Gastrocnemius medialis (tissue), 4 donors: ENCODE results near the gene RASIP1. TPM values are rescaled to one million over a fixed set of nuclear protein-coding genes. Genes with fewer than 3 reads are reported as not detected.

Source experiments
- ATAC-seq, 2 donors: fragments of 150-250 bp; one replicate each; pipeline ENCODE4 v1.9.1; 2016
- DNase-seq, 2 donors: peaks; one replicate each; pipeline ENCODE4 v3.0.0-alpha.2; 2019
- H3K27ac ChIP-seq, 4 donors: fragments of 200-600 bp; sonication (generic); 1 replicate in 1 of 4; 2 replicates in 3 of 4; pipeline ENCODE4 v1.5.1; 2016 to 2018; ENCODE audit warnings: mild to moderate bottlenecking in 2 of 4, moderate library complexity in 1 of 4
- H3K27me3 ChIP-seq, 3 donors: fragments of 200-600 bp; sonication (generic) in 2 of 3; 1 replicate in 1 of 3; 2 replicates in 2 of 3; pipeline versions ENCODE4 v1.5.1 to v1.6.0; 2016 to 2019; ENCODE audit warnings: mild to moderate bottlenecking in 1 of 3, moderate library complexity in 1 of 3
- H3K36me3 ChIP-seq, 2 donors: fragments of 200-600 bp; sonication (generic) in 1 of 2; one replicate each; pipeline ENCODE4 v1.5.1; 2017 to 2018
- H3K4me1 ChIP-seq, 2 donors: fragments of 200-600 bp; sonication (generic) in 1 of 2; one replicate each; pipeline ENCODE4 v1.5.1; 2016 to 2017; ENCODE audit warnings: mild to moderate bottlenecking in 2 of 2
- H3K4me3 ChIP-seq, 4 donors: fragments of 200-600 bp; sonication (generic) in 3 of 4; 1 replicate in 1 of 4; 2 replicates in 3 of 4; pipeline ENCODE4 v1.5.1; 2016 to 2019; ENCODE audit warnings: mild to moderate bottlenecking in 2 of 4
- H3K9me3 ChIP-seq, 3 donors: fragments of 200-600 bp; sonication (generic) in 2 of 3; 1 replicate in 1 of 3; 2 replicates in 2 of 3; pipeline ENCODE4 v1.5.1; 2016 to 2019
- CTCF ChIP-seq, 5 experiments: fragments of 450-650 bp in 3 of 5; fragments of 200-600 bp in 2 of 5; sonication (generic) in 2 of 5; IDR thresholded peaks in 4 of 5; conservative IDR thresholded peaks in 1 of 5; 1 replicate in 4 of 5; 2 replicates in 1 of 5; pipeline ENCODE4 v1.5.1; 2016 to 2019; ENCODE audit warnings: antibody characterized with exemption in 5 of 5, mild to moderate bottlenecking in 3 of 5, moderate library complexity in 3 of 5
- POLR2A ChIP-seq, 2 donors: fragments of 450-650 bp; IDR thresholded peaks; one replicate each; pipeline ENCODE4 v1.6.1; 2017; ENCODE audit warnings: antibody characterized with exemption in 2 of 2, mild to moderate bottlenecking in 2 of 2, moderate library complexity in 2 of 2
- in situ Hi-C, 4 donors: fragments of 200-750 bp; cut with MboI; loops; one replicate each; pipeline versions ENCODE4 v1.15.0 to v1.8.0; 2017; ENCODE audit warnings: low sequenced_read_pairs in 4 of 4
- intact Hi-C: fragments of 100-400 bp; cut with DNase I; formaldehyde crosslinking; loops from one replicate; pipeline ENCODE4 v1.15.1; 2023; ENCODE audit warnings: low total_unique reads
- total RNA-seq, 4 donors: library from RNA; depleted of rRNA; stranded (reverse); fragments of >200 nt; gene quantifications; one replicate each; pipeline versions ENCODE4 v1.1.0 to v1.2.3, GENCODE V29; 2016

RASIP1 gene
- total RNA-seq, 4 donors from 2014 or later: 3.4 to 8.1 (median 6.3) TPM

GRCh38 chr19:48741129-48741999, 954 bp upstream of the RASIP1 start:
- Histone ChIP-seq H3K27me3 (no peaks in the 10 kb centered on the region), H3K4me3 (peak overlapping the region; percentile 7 to 75 (median 54)), H3K9me3 (no peaks in the 10 kb centered on the region), H3K27ac (peak overlapping the region; percentile 79 to 88 (median 86)), H3K36me3 (no peaks in the 10 kb centered on the region), H3K4me1 (peaks cover 3 to 16% of the 10 kb centered on the region in 2 donors)
- in situ Hi-C loops: loop anchor here in 2 of 4 donors (10.0 to 25.0 kb wide), 2 partner anchors 97 to 104 kb away; partner anchors contain the start of genes CA11 (in 2 of the 2) and DBP (in 1 of the 2)
- DNase-seq (peak in 1 of 2 donors; percentile 40), ATAC-seq (no peak)
- TF ChIP-seq POLR2A (IDR thresholded peaks at IDR 0.05): peak in 1 of 2 donors; percentile 41
- TF ChIP-seq CTCF (IDR thresholded peaks at IDR 0.05 in 4 of 5, conservative IDR thresholded peaks at IDR 0.05 in 1 of 5): no peak
- intact Hi-C loops: loop anchor here (5.0 kb wide), 1 partner anchor 96 kb away; the partner anchor contains the start of gene HSD17B14

- intact Hi-C loops: loop anchor here (1.0 to 5.0 kb wide), 2 partner anchors 93 to 98 kb away; partner anchors contain the start of genes CA11 and HSD17B14
Observed at GRCh38 chr19:48739404-48740163, 826 bp downstream of the RASIP1 start.

GRCh38 chr19:48738557-48739403, 1.6 kb downstream of the RASIP1 start:
- H3K9me3 ChIP-seq: no peaks in the 10 kb centered on the region
- H3K4me3 ChIP-seq: peak overlapping the region; percentile 50 to 75 (median 56)
- peak; percentile 76 to 79 for ATAC-seq
- peak overlapping the region; percentile 79 to 88 (median 86) for H3K27ac ChIP-seq
- intact Hi-C loops (loop anchor here (1.0 kb wide), 3 partner anchors 18 to 92 kb away; partner anchors contain the start of gene CA11), in situ Hi-C loops (loop anchor here in 1 of 4 donors (25.0 kb wide), 1 partner anchor 101 kb away; the partner anchor contains the start of genes CA11 and DBP)
- H3K4me1 ChIP-seq: peaks cover 3 to 16% of the 10 kb centered on the region in 2 donors
- peak; percentile 88 to 91 for DNase-seq
- no peaks in the 10 kb centered on the region for H3K27me3 ChIP-seq
- TF ChIP-seq CTCF (IDR thresholded peaks at IDR 0.05 in 4 of 5, conservative IDR thresholded peaks at IDR 0.05 in 1 of 5) (peak in 4 of 5 experiments; percentile 55 to 84 (median 74)), POLR2A (IDR thresholded peaks at IDR 0.05) (peak; percentile 55 to 66)
- H3K36me3 ChIP-seq: no peaks in the 10 kb centered on the region

More at GRCh38 chr19:48739404-48740163, 826 bp downstream of the RASIP1 start:
- ATAC-seq (peak in 1 of 2 donors; percentile 9), DNase-seq (no peak)
- no peaks in the 10 kb centered on the region for H3K9me3 ChIP-seq
- peaks cover 3 to 16% of the 10 kb centered on the region in 2 donors for H3K4me1 ChIP-seq
- no peaks in the 10 kb centered on the region for H3K36me3 ChIP-seq
- no peaks in the 10 kb centered on the region for H3K27me3 ChIP-seq
- peak overlapping the region; percentile 50 to 75 (median 56) for H3K4me3 ChIP-seq
- in situ Hi-C loops: loop anchor here in 2 of 4 donors (10.0 to 25.0 kb wide), 2 partner anchors 95 to 102 kb away; partner anchors contain the start of genes CA11 (in 2 of the 2) and DBP (in 1 of the 2)
- peak overlapping the region; percentile 79 to 88 (median 86) for H3K27ac ChIP-seq
- TF ChIP-seq POLR2A (IDR thresholded peaks at IDR 0.05) (no peak), CTCF (IDR thresholded peaks at IDR 0.05 in 4 of 5, conservative IDR thresholded peaks at IDR 0.05 in 1 of 5) (no peak)
